ENCODE results near the gene ROBO2. TPM values are rescaled to one million over a fixed set of nuclear protein-coding genes. Genes with fewer than 3 reads are reported as not detected.

Gene ROBO2
- polyA plus RNA-seq, 2 of the 4 experiments (the other 2 are of a cell fraction) = 0.04 TPM; not detected in 1

DNA sequence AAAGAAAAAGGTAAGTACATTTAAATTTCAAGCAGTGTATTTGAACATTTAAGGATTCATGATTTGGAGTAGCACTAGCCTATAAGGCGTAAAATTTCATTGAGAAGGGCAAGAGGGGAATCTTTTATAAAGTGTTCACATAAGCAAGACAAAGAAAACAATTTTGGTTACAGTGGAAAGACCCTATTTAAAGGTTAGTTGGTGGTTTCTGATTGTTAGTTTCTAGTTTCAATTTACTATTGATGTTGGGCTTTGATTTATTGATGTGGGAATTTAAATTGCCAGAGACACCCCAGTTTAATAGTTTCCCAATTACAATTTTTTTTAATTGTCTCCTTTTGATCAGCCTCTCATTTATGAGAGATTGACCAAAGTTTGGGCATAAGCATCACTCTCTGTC, 19.5 kb downstream of the ROBO2 start:
- FAIRE-seq = no peak
- no peaks in the 10 kb centered on the region for H3K4me1 ChIP-seq

DNA sequence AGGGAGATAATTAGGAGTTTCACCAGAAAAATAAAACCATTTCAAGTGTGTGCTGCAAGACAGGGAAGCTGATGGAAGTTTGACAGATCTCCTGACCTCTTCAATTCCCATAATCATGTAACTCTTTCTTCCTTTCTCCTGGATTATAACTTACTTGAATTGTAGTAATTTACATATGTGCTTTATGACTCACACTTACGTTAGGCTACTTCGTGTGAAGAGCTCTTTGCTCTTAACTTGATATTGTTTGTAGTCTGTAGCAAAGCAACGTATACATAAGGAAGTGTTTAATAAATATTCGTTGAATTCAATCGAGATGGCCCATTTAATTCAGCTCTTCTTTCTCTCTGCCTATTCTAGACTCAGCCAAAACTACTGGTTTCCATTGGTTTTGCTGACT, 23.5 kb downstream of the ROBO2 start:
- FAIRE-seq (no peak), ATAC-seq (no peak), DNase-seq (ENCODE audit: low read depth in 1 of 2, low spot score in 1 of 2) (no peak)
- H3K4me2 ChIP-seq = no peak overlapping the region
- POLR2A ChIA-PET = no interaction called here
- H3K4me3 ChIP-seq = no peak overlapping the region
- WGBS (ENCODE audit: missing lambda C conversion rate) = 2% methylated on average over 5 of the region's 5 CpGs
- H3K9me3 ChIP-seq = no peaks in the 10 kb centered on the region
- no peaks in the 10 kb centered on the region for H3K4me1 ChIP-seq
- CTCF ChIA-PET = interaction anchor here (1.0 kb wide), 1 partner anchor 25 kb away, joined by 3 read pairs; no protein-coding TSS in a partner anchor
- TF ChIP-seq RARB (CRISPR knock-in tag; IDR thresholded peaks at IDR 0.05) = no peak
- no peak for TF ChIP-seq CEBPB (IDR thresholded peaks at IDR 0.05)
- TF ChIP-seq FOXS1 (CRISPR knock-in tag; IDR thresholded peaks at IDR 0.05) = no peak
- no peak for TF ChIP-seq JUN (IDR thresholded peaks at IDR 0.05)
- TF ChIP-seq, protein P1, sequence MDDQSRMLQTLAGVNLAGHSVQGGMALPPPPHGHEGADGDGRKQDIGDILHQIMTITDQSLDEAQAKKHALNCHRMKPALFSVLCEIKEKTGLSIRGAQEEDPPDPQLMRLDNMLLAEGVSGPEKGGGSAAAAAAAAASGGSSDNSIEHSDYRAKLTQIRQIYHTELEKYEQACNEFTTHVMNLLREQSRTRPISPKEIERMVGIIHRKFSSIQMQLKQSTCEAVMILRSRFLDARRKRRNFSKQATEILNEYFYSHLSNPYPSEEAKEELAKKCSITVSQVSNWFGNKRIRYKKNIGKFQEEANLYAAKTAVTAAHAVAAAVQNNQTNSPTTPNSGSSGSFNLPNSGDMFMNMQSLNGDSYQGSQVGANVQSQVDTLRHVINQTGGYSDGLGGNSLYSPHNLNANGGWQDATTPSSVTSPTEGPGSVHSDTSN (IDR thresholded peaks at IDR 0.05) = no peak
- TF ChIP-seq JUNB (IDR thresholded peaks at IDR 0.05) = no peak
- H3K27ac ChIP-seq = no peak overlapping the region

More for the DNA sequence above, 19.5 kb downstream of the ROBO2 start:
- Histone ChIP-seq H3K4me3 (no peak overlapping the region), H3K4me2 (no peak overlapping the region), H3K9me3 (no peaks in the 10 kb centered on the region), H3K27ac (no peak overlapping the region)
- ATAC-seq = no peak
- ChIA-PET CTCF (no interaction called here), POLR2A (no interaction called here)
- no peak for DNase-seq (ENCODE audit: low read depth in 1 of 2, low spot score in 1 of 2)
- TF ChIP-seq ZC3H11A (IDR thresholded peaks at IDR 0.05) = no peak
- no peak for TF ChIP-seq FOSL2 (IDR thresholded peaks at IDR 0.05)
- TF ChIP-seq FOSL2 (CRISPR knock-in tag; IDR thresholded peaks at IDR 0.05) = no peak
- TF ChIP-seq KDM5A (IDR thresholded peaks at IDR 0.05) = no peak
- TF ChIP-seq, protein P2, sequence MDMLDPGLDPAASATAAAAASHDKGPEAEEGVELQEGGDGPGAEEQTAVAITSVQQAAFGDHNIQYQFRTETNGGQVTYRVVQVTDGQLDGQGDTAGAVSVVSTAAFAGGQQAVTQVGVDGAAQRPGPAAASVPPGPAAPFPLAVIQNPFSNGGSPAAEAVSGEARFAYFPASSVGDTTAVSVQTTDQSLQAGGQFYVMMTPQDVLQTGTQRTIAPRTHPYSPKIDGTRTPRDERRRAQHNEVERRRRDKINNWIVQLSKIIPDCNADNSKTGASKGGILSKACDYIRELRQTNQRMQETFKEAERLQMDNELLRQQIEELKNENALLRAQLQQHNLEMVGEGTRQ (IDR thresholded peaks at IDR 0.05) = no peak
- no peak for TF ChIP-seq BHLHE40 (IDR thresholded peaks at IDR 0.05; ENCODE audit: low read depth, low read length)
- TF ChIP-seq JUNB (IDR thresholded peaks at IDR 0.05) = no peak
- no peak for TF ChIP-seq CBX8 (IDR thresholded peaks at IDR 0.05)
- TF ChIP-seq, protein P3, sequence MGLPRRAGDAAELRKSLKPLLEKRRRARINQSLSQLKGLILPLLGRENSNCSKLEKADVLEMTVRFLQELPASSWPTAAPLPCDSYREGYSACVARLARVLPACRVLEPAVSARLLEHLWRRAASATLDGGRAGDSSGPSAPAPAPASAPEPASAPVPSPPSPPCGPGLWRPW (IDR thresholded peaks at IDR 0.05) = no peak
- TF ChIP-seq GATA3 (IDR thresholded peaks at IDR 0.05; ENCODE audit: borderline replicate concordance) = no peak
- TF ChIP-seq HOXA7 (CRISPR knock-in tag; IDR thresholded peaks at IDR 0.05) = no peak
- TF ChIP-seq ZNF302 (CRISPR knock-in tag; IDR thresholded peaks at IDR 0.05) = no peak
- TF ChIP-seq CHD2 (IDR thresholded peaks at IDR 0.05; ENCODE audit: low read length, partially characterized antibody) = no peak
- WGBS (ENCODE audit: missing lambda C conversion rate) = 2% methylated on average over 1 of the region's 1 CpG

DNA sequence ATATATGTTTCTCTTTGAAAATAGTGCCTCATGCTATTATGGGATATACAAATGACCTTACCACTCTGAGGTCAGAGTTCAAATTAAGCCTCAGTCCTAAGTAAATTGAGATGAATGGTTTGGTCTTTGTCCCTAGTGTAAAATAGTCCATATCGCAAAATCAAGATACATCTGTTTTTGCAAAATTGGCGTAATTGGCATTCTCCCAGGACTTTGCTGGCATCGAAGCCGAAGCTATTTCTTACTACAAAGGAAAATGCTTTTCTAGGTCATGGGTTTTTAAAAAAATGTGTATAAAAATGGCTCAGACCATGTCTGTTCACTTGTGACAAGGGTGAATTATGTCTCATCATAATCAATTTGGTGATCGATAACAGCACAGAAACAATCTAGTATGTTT, 25.9 kb downstream of the ROBO2 start:
- ATAC-seq (no peak), FAIRE-seq (no peak), DNase-seq (ENCODE audit: low read depth in 1 of 2, low spot score in 1 of 2) (no peak)
- Histone ChIP-seq H3K9me3 (no peaks in the 10 kb centered on the region), H3K4me3 (no peak overlapping the region), H3K4me1 (no peaks in the 10 kb centered on the region), H3K4me2 (no peak overlapping the region), H3K27ac (no peak overlapping the region)
- no peak for TF ChIP-seq HOXB13 (CRISPR knock-in tag; IDR thresholded peaks at IDR 0.05; ENCODE audit: low read depth)
- 27% methylated on average over 5 of the region's 5 CpGs for WGBS (ENCODE audit: missing lambda C conversion rate)
- POLR2A ChIA-PET = no interaction called here
- CTCF ChIA-PET = no interaction called here

DNA sequence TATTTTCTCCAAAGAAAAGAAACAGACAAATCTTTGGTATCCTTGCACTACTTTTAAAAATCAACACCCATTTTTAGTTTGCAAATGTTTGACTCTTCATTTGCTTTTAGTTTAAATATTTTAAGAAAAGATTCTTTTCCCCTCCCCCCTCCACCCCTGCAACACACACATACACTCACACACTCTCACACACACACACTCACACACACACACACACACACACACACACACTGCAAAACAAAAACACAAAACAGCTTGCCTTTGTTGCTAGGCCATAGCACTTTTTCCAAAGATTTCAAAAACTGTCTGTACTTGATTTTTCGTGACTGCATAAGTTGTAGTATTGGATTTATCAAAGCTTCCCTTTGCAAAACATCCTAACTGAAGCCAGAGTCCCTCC, 26.9 kb downstream of the ROBO2 start:
- FAIRE-seq = no peak
- no peak for ATAC-seq
- Histone ChIP-seq H3K4me1 (no peaks in the 10 kb centered on the region), H3K4me2 (no peak overlapping the region), H3K4me3 (no peak overlapping the region), H3K27ac (no peak overlapping the region), H3K9me3 (no peaks in the 10 kb centered on the region)
- ChIA-PET CTCF (no interaction called here), POLR2A (no interaction called here)
- 0% methylated on average over 1 of the region's 1 CpG for WGBS (ENCODE audit: missing lambda C conversion rate)
- DNase-seq (ENCODE audit: low read depth in 1 of 2, low spot score in 1 of 2) = no peak
- TF ChIP-seq ZNF302 (CRISPR knock-in tag; IDR thresholded peaks at IDR 0.05) = no peak
- TF ChIP-seq, protein P4, sequence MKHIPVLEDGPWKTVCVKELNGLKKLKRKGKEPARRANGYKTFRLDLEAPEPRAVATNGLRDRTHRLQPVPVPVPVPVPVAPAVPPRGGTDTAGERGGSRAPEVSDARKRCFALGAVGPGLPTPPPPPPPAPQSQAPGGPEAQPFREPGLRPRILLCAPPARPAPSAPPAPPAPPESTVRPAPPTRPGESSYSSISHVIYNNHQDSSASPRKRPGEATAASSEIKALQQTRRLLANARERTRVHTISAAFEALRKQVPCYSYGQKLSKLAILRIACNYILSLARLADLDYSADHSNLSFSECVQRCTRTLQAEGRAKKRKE (CRISPR knock-in tag; IDR thresholded peaks at IDR 0.05; ENCODE audit: low read depth) = no peak
- no peak for TF ChIP-seq RARB (CRISPR knock-in tag; IDR thresholded peaks at IDR 0.05)
- TF ChIP-seq, protein P5, sequence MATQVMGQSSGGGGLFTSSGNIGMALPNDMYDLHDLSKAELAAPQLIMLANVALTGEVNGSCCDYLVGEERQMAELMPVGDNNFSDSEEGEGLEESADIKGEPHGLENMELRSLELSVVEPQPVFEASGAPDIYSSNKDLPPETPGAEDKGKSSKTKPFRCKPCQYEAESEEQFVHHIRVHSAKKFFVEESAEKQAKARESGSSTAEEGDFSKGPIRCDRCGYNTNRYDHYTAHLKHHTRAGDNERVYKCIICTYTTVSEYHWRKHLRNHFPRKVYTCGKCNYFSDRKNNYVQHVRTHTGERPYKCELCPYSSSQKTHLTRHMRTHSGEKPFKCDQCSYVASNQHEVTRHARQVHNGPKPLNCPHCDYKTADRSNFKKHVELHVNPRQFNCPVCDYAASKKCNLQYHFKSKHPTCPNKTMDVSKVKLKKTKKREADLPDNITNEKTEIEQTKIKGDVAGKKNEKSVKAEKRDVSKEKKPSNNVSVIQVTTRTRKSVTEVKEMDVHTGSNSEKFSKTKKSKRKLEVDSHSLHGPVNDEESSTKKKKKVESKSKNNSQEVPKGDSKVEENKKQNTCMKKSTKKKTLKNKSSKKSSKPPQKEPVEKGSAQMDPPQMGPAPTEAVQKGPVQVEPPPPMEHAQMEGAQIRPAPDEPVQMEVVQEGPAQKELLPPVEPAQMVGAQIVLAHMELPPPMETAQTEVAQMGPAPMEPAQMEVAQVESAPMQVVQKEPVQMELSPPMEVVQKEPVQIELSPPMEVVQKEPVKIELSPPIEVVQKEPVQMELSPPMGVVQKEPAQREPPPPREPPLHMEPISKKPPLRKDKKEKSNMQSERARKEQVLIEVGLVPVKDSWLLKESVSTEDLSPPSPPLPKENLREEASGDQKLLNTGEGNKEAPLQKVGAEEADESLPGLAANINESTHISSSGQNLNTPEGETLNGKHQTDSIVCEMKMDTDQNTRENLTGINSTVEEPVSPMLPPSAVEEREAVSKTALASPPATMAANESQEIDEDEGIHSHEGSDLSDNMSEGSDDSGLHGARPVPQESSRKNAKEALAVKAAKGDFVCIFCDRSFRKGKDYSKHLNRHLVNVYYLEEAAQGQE (IDR thresholded peaks at IDR 0.05) = no peak
- no peak for TF ChIP-seq TP53 (CRISPR knock-in tag; IDR thresholded peaks at IDR 0.05)
- TF ChIP-seq, protein P6, sequence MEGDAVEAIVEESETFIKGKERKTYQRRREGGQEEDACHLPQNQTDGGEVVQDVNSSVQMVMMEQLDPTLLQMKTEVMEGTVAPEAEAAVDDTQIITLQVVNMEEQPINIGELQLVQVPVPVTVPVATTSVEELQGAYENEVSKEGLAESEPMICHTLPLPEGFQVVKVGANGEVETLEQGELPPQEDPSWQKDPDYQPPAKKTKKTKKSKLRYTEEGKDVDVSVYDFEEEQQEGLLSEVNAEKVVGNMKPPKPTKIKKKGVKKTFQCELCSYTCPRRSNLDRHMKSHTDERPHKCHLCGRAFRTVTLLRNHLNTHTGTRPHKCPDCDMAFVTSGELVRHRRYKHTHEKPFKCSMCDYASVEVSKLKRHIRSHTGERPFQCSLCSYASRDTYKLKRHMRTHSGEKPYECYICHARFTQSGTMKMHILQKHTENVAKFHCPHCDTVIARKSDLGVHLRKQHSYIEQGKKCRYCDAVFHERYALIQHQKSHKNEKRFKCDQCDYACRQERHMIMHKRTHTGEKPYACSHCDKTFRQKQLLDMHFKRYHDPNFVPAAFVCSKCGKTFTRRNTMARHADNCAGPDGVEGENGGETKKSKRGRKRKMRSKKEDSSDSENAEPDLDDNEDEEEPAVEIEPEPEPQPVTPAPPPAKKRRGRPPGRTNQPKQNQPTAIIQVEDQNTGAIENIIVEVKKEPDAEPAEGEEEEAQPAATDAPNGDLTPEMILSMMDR (IDR thresholded peaks at IDR 0.05) = no peak
- TF ChIP-seq SMC3 (IDR thresholded peaks at IDR 0.05) = no peak
- TF ChIP-seq HOXA7 (CRISPR knock-in tag; IDR thresholded peaks at IDR 0.05) = no peak
- TF ChIP-seq CBX8 (IDR thresholded peaks at IDR 0.05) = no peak
- no peak for TF ChIP-seq PHF8 (IDR thresholded peaks at IDR 0.05; ENCODE audit: borderline replicate concordance, low read depth)
